ENCODE data around the gene STRN3.
"Not testable (repeated sequence)": the region's sequence is repeated elsewhere in the genome, so short reads cannot be mapped to it uniquely, and the experiment has no call there.

The STRN3 gene

DNA sequence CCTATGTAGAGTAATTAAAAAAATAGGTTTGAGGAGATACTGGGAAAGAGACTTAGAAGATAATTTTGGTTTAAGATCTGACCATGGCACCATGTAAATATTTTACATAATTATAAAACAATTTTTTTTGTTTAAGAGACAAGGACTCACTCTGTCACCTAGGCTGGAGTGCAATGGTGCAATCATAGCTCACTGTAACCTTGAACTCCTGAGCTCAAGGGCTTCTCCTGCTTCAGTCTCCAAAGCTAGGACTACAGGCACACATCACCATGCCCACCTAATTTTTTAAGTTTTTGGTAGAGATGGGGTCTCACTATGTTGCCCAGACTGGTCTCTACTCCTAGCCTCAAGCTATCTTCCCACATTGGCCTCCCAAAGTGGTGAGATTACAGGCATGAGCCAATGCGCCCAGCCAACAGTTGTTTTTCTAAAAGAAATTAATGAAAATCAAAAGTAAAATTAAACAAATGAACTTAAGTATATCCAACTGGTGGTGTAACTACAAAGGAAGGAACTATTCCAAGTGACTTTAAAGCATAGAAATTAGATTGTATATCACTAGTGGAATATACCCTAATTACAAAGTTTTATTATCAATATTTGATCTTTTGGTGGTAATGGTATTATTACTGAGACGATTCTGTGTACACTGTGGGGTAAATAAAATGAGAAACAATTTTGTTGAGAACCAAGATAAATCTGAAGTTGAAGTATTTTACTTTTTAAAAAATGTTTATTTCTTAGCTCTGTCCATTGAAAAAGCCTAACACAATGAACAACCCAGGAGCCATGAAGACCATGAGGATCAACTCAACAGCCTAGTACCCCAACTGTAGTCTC is 122.7 kb downstream of the STRN3 start:
- no peak for FAIRE-seq

DNA sequence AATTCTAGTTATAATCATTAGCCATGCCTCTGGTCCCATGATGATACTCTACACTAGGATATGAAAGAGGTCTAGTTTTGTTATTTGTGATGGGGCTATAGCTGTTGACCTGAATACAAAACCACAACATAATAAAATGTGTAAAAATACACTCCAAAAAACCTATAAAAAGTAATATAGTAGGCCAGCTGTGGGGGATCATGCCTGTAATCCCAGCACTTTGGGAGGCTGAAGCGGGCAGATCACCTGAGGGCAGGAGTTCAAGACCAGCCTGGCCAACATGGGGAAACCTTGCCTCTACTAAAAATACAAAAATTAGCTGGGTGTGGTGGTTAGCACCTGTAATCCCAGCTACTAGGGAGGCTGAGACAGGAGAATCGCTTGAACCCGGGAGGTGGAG is 129.1 kb downstream of the STRN3 start:
- FAIRE-seq, result not testable (repeated sequence)

DNA sequence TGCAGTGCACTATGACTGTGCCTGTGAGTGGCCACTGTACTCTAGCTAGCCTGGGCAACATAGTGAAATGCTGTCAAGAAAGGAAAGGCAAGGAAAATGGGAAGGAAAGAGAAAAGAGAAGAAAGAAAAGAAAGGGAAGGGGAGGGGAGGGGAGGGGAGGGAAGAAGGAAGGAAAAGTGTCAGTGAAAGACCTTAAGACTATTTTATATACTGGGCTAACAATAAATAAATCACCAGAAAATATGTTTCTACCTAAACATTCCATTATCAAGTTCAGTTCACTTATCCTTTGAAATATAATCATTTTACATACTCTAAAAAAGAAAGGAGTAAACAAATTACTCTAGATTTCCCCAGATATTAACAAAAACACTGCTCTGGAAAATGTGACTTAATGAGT is 129.7 kb downstream of the STRN3 start:
- FAIRE-seq, result no peak

DNA sequence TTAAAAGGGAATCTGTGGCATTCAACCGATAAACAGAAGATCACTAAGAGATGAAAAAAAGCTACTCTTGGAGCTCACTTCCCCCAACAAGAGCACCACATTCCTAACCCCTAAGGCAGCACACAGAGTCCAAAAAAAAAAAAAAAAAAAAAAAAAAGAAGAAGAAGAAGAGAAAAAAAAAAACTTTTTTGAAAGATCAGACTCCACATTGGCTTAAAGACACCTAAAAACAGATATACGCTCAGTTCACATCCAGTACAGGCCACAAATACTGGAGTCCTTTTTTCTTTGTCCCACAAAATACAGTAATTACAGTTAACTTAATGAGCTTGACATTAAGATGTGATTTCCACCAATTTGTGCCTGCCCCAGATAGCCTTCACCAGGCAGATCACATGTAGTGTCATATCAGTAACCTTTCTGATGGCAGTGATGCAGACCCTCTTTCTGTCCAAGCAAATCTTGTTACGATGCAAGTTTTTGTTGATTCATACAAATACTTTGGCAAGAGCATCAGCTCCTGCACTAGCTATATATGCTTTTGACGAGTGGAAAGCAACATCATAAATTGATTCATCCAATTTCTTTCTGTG is 131.2 kb downstream of the STRN3 start:
- no peak for FAIRE-seq

DNA sequence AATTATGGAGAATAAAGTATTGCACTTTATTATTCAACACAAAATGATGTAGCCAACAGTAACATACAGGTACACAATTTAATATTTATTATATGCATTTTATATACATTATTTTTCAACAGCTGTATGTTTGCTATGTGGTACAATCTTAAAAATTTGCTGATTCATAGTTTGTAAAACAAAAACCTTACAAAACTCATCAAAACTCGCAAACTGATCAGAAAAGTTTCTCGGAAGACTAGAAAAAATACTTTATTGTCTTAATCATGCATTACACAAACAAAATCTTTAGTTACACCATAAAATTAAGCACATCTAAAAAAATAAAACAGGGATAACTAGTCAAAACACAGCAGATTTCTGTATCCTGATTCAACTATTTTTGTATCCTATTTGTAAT is 132.4 kb downstream of the STRN3 start:
- no peak for FAIRE-seq

DNA sequence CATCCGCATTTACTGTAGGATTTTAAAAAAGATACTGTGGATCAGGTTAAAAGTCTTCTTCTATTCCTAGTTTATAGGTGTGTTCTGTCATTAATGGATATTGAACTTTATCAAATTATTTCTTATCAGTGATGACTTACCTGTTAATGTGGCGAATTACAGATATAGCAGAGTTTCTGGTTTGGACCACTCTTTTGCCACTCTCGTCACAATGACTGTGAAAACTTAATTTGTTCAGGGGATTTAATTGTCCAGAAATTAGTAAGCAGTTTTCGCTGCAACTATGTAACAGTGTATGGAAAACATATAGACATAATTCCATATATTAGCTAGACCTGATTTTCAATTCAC is 137.0 kb downstream of the STRN3 start:
- no peak for FAIRE-seq

DNA sequence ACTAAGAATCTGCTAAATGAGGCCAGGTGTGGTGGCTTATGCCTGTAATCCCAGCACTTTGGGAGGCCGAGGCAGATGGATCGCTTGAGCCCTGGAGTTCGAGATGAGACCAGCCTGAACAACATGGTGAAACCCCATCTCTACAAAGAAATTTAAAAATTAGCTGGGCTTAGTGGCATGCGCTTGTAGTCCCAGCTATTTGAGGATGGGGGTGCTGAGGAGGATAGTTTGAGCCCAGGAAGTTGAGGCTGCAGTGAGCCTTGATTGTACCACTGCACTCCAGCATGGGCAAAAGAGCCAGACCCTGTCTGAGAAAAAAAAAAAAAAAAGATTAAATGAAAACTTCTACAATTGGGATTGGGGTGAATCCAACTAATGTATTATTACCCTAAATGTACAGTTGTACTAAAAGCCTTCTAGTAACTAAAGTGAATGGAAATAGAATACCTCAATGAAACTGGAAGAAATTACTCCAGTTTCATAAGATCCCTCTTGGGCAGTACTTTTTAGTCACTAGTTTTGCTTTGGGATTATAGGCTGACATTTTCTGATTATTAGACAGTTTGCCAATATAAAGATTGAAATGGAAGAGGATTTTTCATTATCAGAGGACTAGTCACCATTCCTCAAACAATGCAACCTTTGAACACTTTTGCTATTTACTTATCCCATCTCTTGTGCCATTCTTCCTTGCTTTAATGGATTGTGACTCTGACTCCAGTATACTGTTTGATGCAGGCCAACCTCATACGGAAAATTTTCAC is 137.5 kb downstream of the STRN3 start:
- no peak for FAIRE-seq

DNA sequence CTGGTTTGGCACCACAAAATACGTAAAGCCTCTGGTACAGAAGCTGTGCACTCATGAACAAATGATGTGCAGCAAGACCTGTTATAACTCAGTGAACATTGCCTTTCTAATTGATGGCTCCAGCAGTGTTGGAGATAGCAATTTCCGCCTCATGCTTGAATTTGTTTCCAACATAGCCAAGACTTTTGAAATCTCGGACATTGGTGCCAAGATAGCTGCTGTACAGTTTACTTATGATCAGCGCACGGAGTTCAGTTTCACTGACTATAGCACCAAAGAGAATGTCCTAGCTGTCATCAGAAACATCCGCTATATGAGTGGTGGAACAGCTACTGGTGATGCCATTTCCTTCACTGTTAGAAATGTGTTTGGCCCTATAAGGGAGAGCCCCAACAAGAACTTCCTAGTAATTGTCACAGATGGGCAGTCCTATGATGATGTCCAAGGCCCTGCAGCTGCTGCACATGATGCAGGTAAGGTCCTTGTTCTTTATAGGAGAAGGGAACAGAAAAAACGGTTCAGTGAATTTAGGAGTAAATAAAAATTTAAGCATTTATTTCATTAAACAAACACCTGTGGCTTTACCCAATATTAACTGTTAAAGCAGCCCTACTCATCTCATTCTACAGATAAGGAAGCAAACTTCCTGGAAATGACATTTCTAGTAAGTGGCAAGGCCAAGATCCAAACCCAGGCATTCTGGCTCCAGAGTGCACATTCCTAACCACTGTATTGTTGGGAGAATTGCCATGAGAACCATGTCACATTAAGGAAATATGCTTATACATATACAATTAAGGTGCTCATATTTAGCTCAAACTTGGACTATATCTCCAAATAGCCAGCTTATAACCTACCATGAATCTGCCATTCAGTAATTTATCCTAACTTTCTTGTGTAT is 140.1 kb downstream of the STRN3 start:
- no peak for FAIRE-seq

DNA sequence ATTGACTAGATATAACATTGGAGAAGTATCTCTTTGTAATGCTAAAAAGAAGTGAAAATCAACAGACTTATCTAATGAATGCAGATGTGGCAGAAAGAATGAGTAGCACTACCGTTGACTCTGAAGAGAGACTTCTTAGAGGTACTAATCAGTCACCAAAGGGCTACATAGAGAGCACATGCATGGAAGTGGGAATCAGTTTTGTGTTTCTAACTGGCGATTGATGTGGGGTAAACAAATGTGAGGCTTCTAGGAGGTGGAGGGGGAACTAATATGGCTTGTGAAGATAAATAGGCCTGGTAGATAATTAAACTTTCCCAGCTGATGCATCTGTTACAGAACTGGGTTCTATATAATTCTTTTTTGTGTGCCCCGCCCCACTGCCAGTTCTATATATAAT is 141.3 kb downstream of the STRN3 start:
- FAIRE-seq, result no peak

DNA sequence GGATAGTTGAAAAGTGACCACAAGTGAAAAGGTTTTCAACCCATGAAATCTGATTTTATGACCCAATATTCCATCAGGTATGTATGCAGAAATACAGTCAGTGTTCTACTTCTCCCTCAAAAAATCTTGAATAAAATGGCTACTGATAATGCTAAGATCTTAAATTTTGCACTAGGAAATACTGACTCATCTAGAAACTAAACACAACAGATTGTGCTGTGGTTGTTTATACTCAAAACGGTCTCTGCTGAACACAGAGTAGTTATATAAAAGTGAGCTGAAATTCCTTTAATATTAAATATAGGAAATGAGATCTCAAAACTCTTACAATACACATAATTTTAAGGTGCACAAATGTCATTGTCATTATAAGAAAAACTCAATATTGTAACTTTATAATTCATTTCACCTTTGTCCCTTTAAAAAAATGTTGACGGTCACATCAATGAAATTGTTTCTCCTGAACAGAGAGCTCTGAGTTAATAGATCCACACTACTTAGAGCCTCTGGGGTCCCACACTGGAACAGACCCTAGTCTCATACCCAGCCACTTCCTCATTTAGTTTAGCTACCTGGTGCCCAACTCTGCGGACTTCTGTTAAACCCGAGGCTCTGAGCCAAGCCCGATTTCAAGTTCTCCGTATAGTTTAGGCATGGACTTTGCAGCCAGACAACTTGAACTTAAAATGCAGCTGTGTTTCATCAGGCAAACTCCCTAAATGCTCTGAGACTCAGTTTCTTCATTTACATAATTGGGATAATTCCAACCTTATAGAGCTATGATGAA is 142.5 kb downstream of the STRN3 start:
- FAIRE-seq, result no peak

DNA sequence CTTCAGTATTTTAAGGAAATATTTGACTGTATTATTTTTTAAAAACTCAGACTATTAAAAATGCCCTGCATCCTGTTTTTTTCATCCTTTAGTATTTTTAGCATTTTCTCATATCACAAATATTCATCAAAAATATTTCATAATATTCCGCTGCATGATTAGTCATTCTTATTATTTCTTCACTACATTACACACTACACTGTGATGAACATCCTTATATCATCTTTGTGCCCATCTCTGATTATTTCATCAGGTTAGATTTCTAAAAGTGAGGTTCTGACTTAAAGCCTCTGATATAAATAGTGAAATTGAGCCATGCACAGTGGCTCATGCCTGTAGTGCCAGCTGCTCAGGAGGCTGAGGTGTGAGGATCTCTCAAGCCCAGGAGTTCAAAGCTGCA is 143.7 kb downstream of the STRN3 start:
- no peak for FAIRE-seq

DNA sequence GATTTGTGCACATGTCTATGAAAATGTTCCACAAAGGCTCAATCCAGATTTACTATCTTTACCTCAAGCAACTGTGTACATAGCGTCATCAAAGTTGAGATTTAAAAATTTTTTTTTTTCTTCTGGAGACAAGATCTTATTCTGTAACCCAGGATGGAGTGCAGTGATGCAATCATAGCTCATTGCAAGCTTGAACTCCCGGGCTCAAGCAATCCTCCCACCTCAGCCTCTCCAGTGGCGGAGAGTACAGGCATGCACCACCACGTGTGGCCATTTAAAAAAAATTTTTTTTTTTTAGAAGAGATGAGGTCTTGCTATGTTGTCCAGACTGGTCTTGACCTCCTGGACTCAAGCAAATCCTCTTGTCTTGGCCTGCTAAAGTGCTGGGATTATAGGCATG is 149.5 kb downstream of the STRN3 start:
- no peak for FAIRE-seq

DNA sequence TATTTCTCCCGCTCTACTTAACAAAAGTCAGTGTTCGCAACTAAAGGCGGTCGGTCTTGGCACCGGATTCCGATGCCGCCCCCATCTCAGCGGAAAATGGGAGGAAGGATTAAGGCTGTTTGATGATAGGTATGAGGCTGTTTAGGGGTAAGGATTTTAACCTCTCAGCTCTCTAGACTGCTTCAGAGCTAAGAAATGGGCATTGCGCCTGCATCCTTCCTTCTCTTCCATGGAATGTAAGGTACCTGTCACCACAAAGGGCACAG is 150.5 kb downstream of the STRN3 start:
- no peak for FAIRE-seq

DNA sequence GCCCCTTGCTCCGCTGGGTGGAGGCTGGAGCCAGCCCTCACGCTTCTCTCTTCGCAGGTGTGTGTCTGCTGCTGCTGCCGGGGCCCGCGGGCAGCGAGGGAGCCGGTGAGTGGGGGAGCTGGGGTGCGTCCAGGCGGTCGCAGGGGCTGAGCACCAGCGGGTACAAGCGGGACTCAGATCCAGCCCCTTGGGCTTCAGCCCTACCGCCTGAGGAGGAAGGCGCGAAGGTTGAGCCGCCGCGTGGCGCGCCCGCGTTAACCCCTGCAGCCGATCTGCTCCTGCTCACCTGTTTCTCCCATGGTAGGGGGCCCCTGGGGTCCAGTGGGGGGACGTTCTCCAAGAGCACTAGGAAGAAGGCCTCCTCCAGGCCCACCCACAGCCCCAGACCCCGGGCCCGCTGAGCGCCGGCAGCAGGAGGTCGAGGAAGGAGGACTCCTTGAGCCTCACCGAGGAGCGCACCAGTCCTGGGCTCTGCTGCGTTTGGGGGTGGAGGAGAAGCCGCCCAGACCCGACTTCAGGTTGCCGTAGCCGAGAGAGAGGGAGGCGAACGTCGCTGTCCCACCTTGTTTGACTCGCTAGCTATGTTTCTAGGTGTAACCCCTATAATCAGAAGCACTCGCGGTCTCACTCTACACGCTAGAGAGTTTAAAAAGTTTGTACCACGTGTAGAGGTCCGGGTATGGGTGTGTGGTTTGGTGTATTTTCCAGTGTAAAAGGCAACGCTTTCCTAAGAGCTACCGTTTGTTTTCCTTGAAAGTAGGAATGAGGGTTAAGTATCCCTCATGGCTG is 151.0 kb downstream of the STRN3 start:
- FAIRE-seq, result no peak

DNA sequence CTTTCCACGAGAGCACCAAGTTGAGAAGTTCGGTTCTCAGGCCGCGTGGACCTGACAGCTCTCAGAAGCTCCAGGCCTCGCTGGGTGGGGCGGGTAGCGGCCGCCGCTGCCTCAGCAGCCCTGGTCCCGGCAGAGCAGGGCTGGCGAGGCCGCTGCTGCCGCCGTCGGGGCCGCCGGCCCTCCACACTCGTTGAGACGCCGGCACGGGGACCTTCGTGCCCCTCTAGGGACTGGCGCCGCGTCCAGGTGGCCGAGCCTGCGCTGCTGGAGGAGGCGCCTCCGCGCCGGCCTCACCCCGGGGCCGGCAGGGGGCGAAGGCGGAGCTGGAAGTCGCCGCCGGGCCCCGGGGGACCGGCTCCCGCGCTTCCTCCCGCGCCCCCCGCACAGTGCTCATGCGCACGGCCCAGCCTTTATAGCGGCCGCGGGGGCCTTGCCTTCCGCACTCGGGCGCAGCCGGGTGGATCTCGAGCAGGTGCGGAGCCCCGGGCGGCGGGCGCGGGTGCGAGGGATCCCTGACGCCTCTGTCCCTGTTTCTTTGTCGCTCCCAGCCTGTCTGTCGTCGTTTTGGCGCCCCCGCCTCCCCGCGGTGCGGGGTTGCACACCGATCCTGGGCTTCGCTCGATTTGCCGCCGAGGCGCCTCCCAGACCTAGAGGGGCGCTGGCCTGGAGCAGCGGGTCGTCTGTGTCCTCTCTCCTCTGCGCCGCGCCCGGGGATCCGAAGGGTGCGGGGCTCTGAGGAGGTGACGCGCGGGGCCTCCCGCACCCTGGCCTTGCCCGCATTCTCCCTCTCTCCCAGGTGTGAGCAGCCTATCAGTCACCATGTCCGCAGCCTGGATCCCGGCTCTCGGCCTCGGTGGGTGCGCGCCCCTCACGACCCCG is 151.8 kb downstream of the STRN3 start, which contains the start of gene COCH:
Gene COCH, plus strand, starts transcription at position 440 of the 879 bp plus-strand sequence. Its CDS starts 380 bp downstream, at position 820.
- FAIRE-seq, result no peak

DNA sequence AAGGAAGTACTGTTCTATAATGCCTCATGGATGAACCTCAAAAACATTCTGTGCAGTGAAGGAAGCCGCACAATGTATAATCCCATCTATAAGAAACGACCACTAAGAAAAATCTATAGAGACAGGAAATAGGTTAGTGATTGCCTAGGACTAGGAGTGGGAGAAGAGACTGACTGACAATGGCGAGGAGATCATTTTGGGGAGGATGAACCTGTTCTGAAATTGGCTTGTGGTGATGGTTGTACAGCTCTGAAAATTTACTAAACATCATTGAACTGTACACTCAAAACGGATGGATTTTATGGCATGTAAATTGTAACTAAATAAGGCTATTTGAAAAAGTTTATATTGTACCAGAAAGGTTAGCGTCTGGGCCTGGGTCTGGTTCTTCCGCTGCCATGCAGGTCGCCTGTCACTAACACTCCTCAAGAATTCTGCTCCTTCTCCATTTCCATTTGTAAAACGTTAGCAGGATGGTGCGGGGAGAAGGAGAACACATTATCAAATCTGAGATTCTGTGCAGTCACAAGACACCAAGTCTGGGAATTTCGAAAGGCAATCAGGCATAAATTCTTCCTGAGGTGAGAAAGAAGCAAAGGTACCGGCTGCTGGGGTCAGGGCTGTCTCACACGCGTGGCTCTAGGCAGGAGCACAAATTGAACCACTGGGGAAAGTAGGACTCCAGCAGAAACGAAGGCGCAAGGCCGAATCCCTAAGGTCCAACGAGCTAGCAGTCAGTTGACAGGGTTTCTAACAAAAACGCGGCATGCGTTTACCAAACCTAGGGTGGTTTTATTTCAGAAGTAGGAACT is 152.7 kb downstream of the STRN3 start:
- no peak for FAIRE-seq

DNA sequence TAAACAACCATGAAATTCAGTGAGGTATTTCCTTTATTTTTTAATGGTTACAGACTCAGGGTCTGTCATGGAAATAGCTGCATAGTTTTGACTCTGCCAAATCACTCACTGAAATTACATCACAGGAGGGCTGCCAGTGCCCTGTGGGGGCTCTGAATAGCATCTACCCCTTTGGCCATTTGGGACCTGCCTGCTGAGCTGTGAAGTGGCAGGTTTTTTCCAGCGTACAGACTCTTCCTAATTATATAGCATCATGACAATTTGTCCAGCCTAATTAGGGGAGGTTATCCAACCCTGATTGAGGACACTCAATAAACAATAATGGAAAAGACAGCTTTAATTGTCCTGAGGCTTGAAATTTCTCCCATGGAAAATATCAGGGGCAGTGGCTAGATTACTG is 153.6 kb downstream of the STRN3 start:
- FAIRE-seq, result no peak

DNA sequence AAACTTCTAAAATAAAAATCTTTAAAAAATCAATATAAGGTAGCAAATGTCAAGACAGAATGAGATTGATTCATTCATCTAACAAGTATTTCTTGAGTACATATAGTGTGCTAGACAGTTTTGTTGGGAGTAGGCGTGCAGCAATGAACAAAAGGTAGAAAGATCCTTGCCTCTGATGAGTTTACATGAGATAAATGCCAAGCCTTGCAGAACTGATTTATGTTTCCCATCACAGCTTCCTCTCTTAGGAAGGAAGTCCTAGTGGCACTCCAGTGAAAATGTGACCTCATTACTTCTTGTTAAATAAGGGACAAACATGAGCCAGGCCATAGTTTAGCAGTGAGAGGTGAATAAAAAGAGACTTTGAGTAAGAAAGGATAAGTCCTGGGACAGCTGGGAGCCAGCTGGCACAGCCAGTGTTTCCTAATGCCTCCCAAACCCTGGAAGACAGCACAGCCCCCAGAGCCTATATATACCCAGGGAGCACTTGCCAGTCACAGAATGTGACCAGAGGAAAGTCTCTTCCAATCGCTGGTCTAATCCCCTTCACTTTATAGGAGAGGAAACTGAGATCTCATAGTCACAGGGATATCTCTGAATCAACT is 156.5 kb downstream of the STRN3 start:
- FAIRE-seq, result no peak

DNA sequence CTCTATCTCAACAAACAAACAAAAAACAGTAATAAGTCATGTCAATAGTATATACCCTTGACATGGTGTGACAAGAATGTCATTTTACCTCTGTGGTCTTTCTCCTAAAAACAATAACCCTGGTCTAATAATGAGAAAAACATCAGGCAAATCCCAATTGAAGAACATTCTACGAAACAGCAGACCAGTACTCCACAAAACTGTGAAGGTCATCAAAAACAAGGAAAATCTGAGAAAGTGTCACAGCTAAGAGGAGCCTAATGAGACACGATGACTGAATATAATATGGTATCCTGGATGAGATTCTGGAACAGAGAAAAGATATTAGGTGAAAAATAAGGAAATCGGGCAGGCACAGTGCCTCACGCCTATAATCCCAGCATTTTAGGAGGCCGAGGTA is 157.4 kb downstream of the STRN3 start:
- no peak for FAIRE-seq
